H9 (cell line): ENCODE results near the gene TOR1A. TPM values are rescaled to one million over a fixed set of nuclear protein-coding genes. Genes with fewer than 3 reads are reported as not detected.

ENCODE experiments used
- DNase-seq: peaks from one replicate; pipeline ENCODE4 v3.0.0-alpha.2; 2017
- H2AFZ ChIP-seq: one replicate; pipeline ENCODE4 v1.6.1; 2013; ENCODE audit warnings: mild to moderate bottlenecking, low read length, control low read depth, moderate library complexity
- H2AK5ac ChIP-seq: 2 replicates; pipeline ENCODE4 v1.6.1; 2013; ENCODE audit warnings: low read length, control low read depth, mixed read lengths; ENCODE audit not compliant: insufficient read length
- H2BK120ac ChIP-seq: one replicate; pipeline ENCODE4 v1.6.1; 2013; ENCODE audit warnings: low read depth, mild to moderate bottlenecking, low read length, control low read depth, inconsistent platforms; ENCODE audit not compliant: poor library complexity, severe bottlenecking
- H2BK12ac ChIP-seq: 2 replicates; pipeline ENCODE4 v1.6.1; 2013; ENCODE audit warnings: low read length, control low read depth, mixed read lengths, low read depth; ENCODE audit not compliant: insufficient read length
- H2BK15ac ChIP-seq: 2 replicates; pipeline ENCODE4 v1.6.1; 2013; ENCODE audit warnings: low read depth, low read length, control low read depth
- H2BK20ac ChIP-seq: one replicate; pipeline ENCODE4 v1.6.1; 2013; ENCODE audit warnings: low read depth, mild to moderate bottlenecking, low read length, control low read depth, inconsistent platforms; ENCODE audit not compliant: poor library complexity, severe bottlenecking
- H2BK5ac ChIP-seq: 2 replicates; pipeline ENCODE4 v1.6.1; 2013; ENCODE audit warnings: low read length, control low read depth, mixed read lengths; ENCODE audit not compliant: insufficient read length
- H3K14ac ChIP-seq: 2 replicates; pipeline ENCODE4 v1.6.1; 2013; ENCODE audit warnings: low read length, control low read depth; ENCODE audit not compliant: insufficient read depth
- H3K18ac ChIP-seq: 2 replicates; pipeline ENCODE4 v1.6.1; 2013; ENCODE audit warnings: low read depth, mild to moderate bottlenecking, mixed read lengths, low read length, control low read depth; ENCODE audit not compliant: insufficient read length
- H3K23ac ChIP-seq: 2 replicates; pipeline ENCODE4 v1.6.1; 2013; ENCODE audit warnings: low read length, control low read depth, mixed read lengths, low read depth; ENCODE audit not compliant: insufficient read length
- H3K23me2 ChIP-seq: 2 replicates; pipeline ENCODE4 v1.6.1; 2013; ENCODE audit warnings: low read depth, mild to moderate bottlenecking, mixed read lengths, low read length, control low read depth; ENCODE audit not compliant: insufficient read length, poor library complexity, severe bottlenecking
- H3K27ac ChIP-seq: 2 replicates; pipeline ENCODE4 v1.5.1; 2013; ENCODE audit warnings: low read length, control low read depth, mixed read lengths, low read depth; ENCODE audit not compliant: insufficient read length
- H3K27me3 ChIP-seq: 2 replicates; pipeline ENCODE4 v1.6.1; 2013; ENCODE audit warnings: low read length, control low read depth, inconsistent platforms; ENCODE audit not compliant: insufficient read depth
- H3K4ac ChIP-seq: 2 replicates; pipeline ENCODE4 v1.6.1; 2013; ENCODE audit warnings: low read depth, mild to moderate bottlenecking, control low read depth, inconsistent platforms, low read length, moderate library complexity
- H3K4me1 ChIP-seq: 2 replicates; pipeline ENCODE4 v1.6.1; 2013; ENCODE audit warnings: low read length, control low read depth, inconsistent platforms; ENCODE audit not compliant: insufficient read depth
- H3K4me2 ChIP-seq: 2 replicates; pipeline ENCODE4 v1.6.1; 2013; ENCODE audit warnings: low read length, control low read depth, mixed read lengths; ENCODE audit not compliant: insufficient read length, insufficient read depth
- H3K56ac ChIP-seq: 2 replicates; pipeline ENCODE4 v1.6.1; 2013; ENCODE audit warnings: low read depth, mild to moderate bottlenecking, mixed read lengths, low read length, control low read depth; ENCODE audit not compliant: insufficient read length
- H3K79me1 ChIP-seq: 2 replicates; pipeline ENCODE4 v1.6.1; 2013; ENCODE audit warnings: low read depth, mild to moderate bottlenecking, moderate library complexity, low read length, control low read depth, inconsistent platforms; ENCODE audit not compliant: insufficient read depth, poor library complexity, severe bottlenecking
- H3K79me2 ChIP-seq: 2 replicates; pipeline ENCODE4 v1.6.1; 2013; ENCODE audit warnings: low read length, control low read depth, inconsistent platforms; ENCODE audit not compliant: insufficient read depth
- H3K9ac ChIP-seq: 2 replicates; pipeline ENCODE4 v1.6.1; 2013; ENCODE audit warnings: low read length, control low read depth, mixed read lengths; ENCODE audit not compliant: insufficient read length; ENCODE audit errors: extremely low read depth
- H3K9me3 ChIP-seq: one replicate; pipeline ENCODE4 v1.6.1; 2013; ENCODE audit warnings: low read depth, low read length, inconsistent platforms; ENCODE audit not compliant: control insufficient read depth
- H3T11ph ChIP-seq: one replicate; pipeline ENCODE4 v1.6.1; 2013; ENCODE audit warnings: mild to moderate bottlenecking, low read length, control low read depth, inconsistent platforms
- H4K20me1 ChIP-seq: one replicate; pipeline ENCODE4 v1.6.1; 2013; ENCODE audit not compliant: control insufficient read depth, insufficient read length, insufficient read depth
- H4K5ac ChIP-seq: 2 replicates; pipeline ENCODE4 v1.6.1; 2013; ENCODE audit warnings: low read depth, mild to moderate bottlenecking, mixed read lengths, low read length, control low read depth; ENCODE audit not compliant: insufficient read length
- H4K8ac ChIP-seq: replicated peaks from 2 replicates; pipeline ENCODE4 v1.6.1; 2013; ENCODE audit warnings: low read length, control low read depth, mixed read lengths, low read depth; ENCODE audit not compliant: insufficient read length
- H4K91ac ChIP-seq: 2 replicates; pipeline ENCODE4 v1.6.1; 2013; ENCODE audit warnings: low read depth, mild to moderate bottlenecking, moderate library complexity, mixed read lengths, low read length, control low read depth; ENCODE audit not compliant: insufficient read length
- H3K27ac Mint-ChIP-seq, 3 experiments: 2 replicates in 2 of 3; 3 replicates in 1 of 3; pipeline ENCODE4 v1.8.0; 2020 to 2021; ENCODE audit warnings: mixed read lengths in 3 of 3, mild to moderate bottlenecking in 1 of 3, moderate library complexity in 1 of 3
- H3K27me3 Mint-ChIP-seq: 2 replicates; pipeline ENCODE4 v1.8.0; 2021; ENCODE audit warnings: low read depth, mild to moderate bottlenecking, moderate library complexity, mixed read lengths
- H3K36me3 Mint-ChIP-seq, 3 experiments: 2 replicates in 2 of 3; 3 replicates in 1 of 3; pipeline ENCODE4 v1.8.0; 2020 to 2021; ENCODE audit warnings: low read depth in 3 of 3, mixed read lengths in 3 of 3; ENCODE audit not compliant: insufficient read depth in 1 of 3
- H3K4me1 Mint-ChIP-seq, 2 experiments: 2 replicates each; pipeline ENCODE4 v1.8.0; 2020; ENCODE audit warnings: mixed read lengths in 2 of 2
- H3K4me3 Mint-ChIP-seq, 2 experiments: 2 replicates in 1 of 2; 3 replicates in 1 of 2; pipeline ENCODE4 v1.8.0; 2020 to 2021; ENCODE audit warnings: mild to moderate bottlenecking in 2 of 2, mixed read lengths in 2 of 2, moderate library complexity in 1 of 2
- H3K9me3 Mint-ChIP-seq, 2 experiments: 2 replicates in 1 of 2; 3 replicates in 1 of 2; pipeline ENCODE4 v1.8.0; 2020; ENCODE audit warnings: mild to moderate bottlenecking in 2 of 2, mixed read lengths in 2 of 2, moderate library complexity in 1 of 2
- CTCF ChIP-seq: fragments of 200-600 bp; sonication (generic); conservative IDR thresholded peaks from 3 replicates; pipeline ENCODE4 v1.8.0; 2021; ENCODE audit warnings: antibody characterized with exemption, mild to moderate bottlenecking
- WGBS: extraction: QIAGEN DNeasy Blood & Tissue Kit; methylation state at CpG from one replicate; pipeline ENCODE4 v1.1.7; 2013; ENCODE audit warnings: missing lambda C conversion rate, low lambda C conversion rate, mixed read lengths; ENCODE audit not compliant: insufficient read length; ENCODE audit errors: extremely low coverage; 5-methylcytosine and 5-hydroxymethylcytosine counted together
- total RNA-seq: library from RNA; stranded (reverse); gene quantifications from 2 replicates; pipeline ENCODE4 v1.2.1, GENCODE V29; 2021

TOR1A gene
- total RNA-seq, 1 experiment from 2014 or later: 60.1 TPM

GRCh38 chr9:129774791-129775447 lies 49.0 kb downstream of the TOR1A start:
- no peak overlapping the region for H3K4me2 ChIP-seq
- H2BK15ac ChIP-seq: no peak overlapping the region
- no CpG with 5 or more reads among the region's 20 CpGs for WGBS
- H3K4me1 ChIP-seq: no peaks in the 10 kb centered on the region
- no peak overlapping the region for H2AK5ac ChIP-seq
- no peak overlapping the region for H2BK120ac ChIP-seq
- peaks cover 16% of the 10 kb centered on the region for H3K27me3 Mint-ChIP-seq
- H3K4me3 Mint-ChIP-seq: no peak overlapping the region
- DNase-seq: peak; percentile 48
- H3K4ac ChIP-seq: no peak overlapping the region
- no peak overlapping the region for H2BK5ac ChIP-seq
- no peak overlapping the region for H3K14ac ChIP-seq
- no peaks in the 10 kb centered on the region for H3K36me3 Mint-ChIP-seq
- no peak overlapping the region for H3K9ac ChIP-seq
- H3K18ac ChIP-seq: no peak overlapping the region
- H3K79me2 ChIP-seq: no peaks in the 10 kb centered on the region
- no peaks in the 10 kb centered on the region for H3K9me3 Mint-ChIP-seq
- H3K56ac ChIP-seq: no peak overlapping the region
- no peak overlapping the region for H3K27ac Mint-ChIP-seq
- no peak overlapping the region for H3K27ac ChIP-seq
- no peak overlapping the region for H4K5ac ChIP-seq
- TF ChIP-seq CTCF: no peak
- H3K27me3 ChIP-seq: no peaks in the 10 kb centered on the region
- no peak overlapping the region for H3T11ph ChIP-seq
- H4K20me1 ChIP-seq: peaks cover 2% of the 10 kb centered on the region
- no peaks in the 10 kb centered on the region for H3K79me1 ChIP-seq
- H3K4me1 Mint-ChIP-seq: peaks cover 10 to 12% of the 10 kb centered on the region in 2 experiments
- H4K8ac ChIP-seq: no peak overlapping the region
- H2BK20ac ChIP-seq: no peak overlapping the region
- no peak overlapping the region for H2BK12ac ChIP-seq
- H4K91ac ChIP-seq: no peak overlapping the region
- no peaks in the 10 kb centered on the region for H3K23me2 ChIP-seq
- no peak overlapping the region for H2AFZ ChIP-seq
- H3K9me3 ChIP-seq: no peaks in the 10 kb centered on the region
- H3K23ac ChIP-seq: no peak overlapping the region
